Kidney (tissue), 14 donors: ENCODE measurements around the gene MARVELD1. TPM values are rescaled to one million over a fixed set of nuclear protein-coding genes. Genes with fewer than 3 reads are reported as not detected.

Experiments
- DNase-seq, 5 donors: peaks; one replicate each; pipeline ENCODE4 v3.0.0-alpha.2; 2013 to 2020
- FAIRE-seq: peaks from 2 replicates; lab custom pipeline; 2012; peaks lifted over from hg19 to GRCh38; lab: Jason Lieb, UNC
- H3K27ac ChIP-seq, 2 donors: one replicate each; pipeline ENCODE4 v1.7.0; 2013; ENCODE audit warnings: low read depth in 2 of 2, low read length in 2 of 2, inconsistent platforms in 1 of 2
- H3K27me3 ChIP-seq: one replicate; pipeline ENCODE4 v1.7.1; 2013; ENCODE audit warnings: low read length, inconsistent platforms; ENCODE audit not compliant: control insufficient read depth, insufficient read depth
- H3K36me3 ChIP-seq, 3 donors: one replicate each; pipeline versions ENCODE4 v1.7.0 to v1.7.1; 2013; ENCODE audit warnings: low read length in 3 of 3, control low read depth in 1 of 3, inconsistent platforms in 1 of 3; ENCODE audit not compliant: insufficient read depth in 3 of 3, control insufficient read depth in 2 of 3
- H3K4me1 ChIP-seq, 3 donors: one replicate each; pipeline versions ENCODE4 v1.7.0 to v1.7.1; 2013; ENCODE audit warnings: low read length in 3 of 3, inconsistent platforms in 1 of 3, low read depth in 1 of 3; ENCODE audit not compliant: control insufficient read depth in 2 of 3, insufficient read depth in 2 of 3
- H3K4me3 ChIP-seq, 3 donors: one replicate each; pipeline versions ENCODE4 v1.7.0 to v1.8.1; 2013; ENCODE audit warnings: low read length in 3 of 3, control low read depth in 1 of 3, inconsistent platforms in 1 of 3
- H3K9ac ChIP-seq, 3 donors: one replicate each; pipeline versions ENCODE4 v1.7.0 to v1.7.1; 2013; ENCODE audit warnings: low read length in 3 of 3, control low read depth in 1 of 3, inconsistent platforms in 1 of 3
- H3K9me3 ChIP-seq, 3 donors: one replicate each; pipeline versions ENCODE4 v1.7.0 to v1.7.1; 2013; ENCODE audit warnings: low read length in 3 of 3, control low read depth in 1 of 3, inconsistent platforms in 1 of 3; ENCODE audit not compliant: control insufficient read depth in 2 of 3, insufficient read depth in 1 of 3
- CTCF ChIP-seq: IDR thresholded peaks from 3 replicates; pipeline ENCODE4 v1.5.1; 2012; ENCODE audit warnings: mild to moderate bottlenecking, moderate library complexity, borderline replicate concordance; ENCODE audit not compliant: insufficient read depth; ENCODE audit errors: extremely low read depth
- intact Hi-C: fragments of 100-400 bp; cut with DNase I; formaldehyde crosslinking; loops from one replicate; pipeline ENCODE4 v1.11.1; 2022
- polyA plus RNA-seq: library from polyadenylated mRNA; stranded (reverse); fragments of 350-450 nt; fragmentation: Illumina TruSeq; extraction: RNeasy Lipid Tissue Mini Kit (QIAGEN cat#74804); gene quantifications from one replicate; pipeline ENCODE4 v1.2.3, GENCODE V29; 2014; ENCODE audit warnings: low read depth, low replicate concordance; ENCODE audit not compliant: insufficient read depth
- total RNA-seq: library from RNA; stranded (reverse); fragmentation: NEBNext Ultra II Directional; extraction: Animal tissue kit (Norgen Biotek cat#: 25700); gene quantifications from one replicate; pipeline ENCODE4 v1.2.1, GENCODE V29; 2021
- donor health status: control.
- donor health status: control.
- donor health status: control.
- donor health status: control.
- donor health status: control.
- donor health status: DM: yes; HTN: yes; CAD: no.
- donor health status: Normal renal cell carcinoma (clear cell type).

The MARVELD1 gene
- total and polyA plus RNA-seq, 2 donors from 2014 or later, result 8.3 to 43.2 TPM

GRCh38 chr10:97755718-97756117, 42.2 kb downstream of the MARVELD1 start:
- Histone ChIP-seq H3K9ac (no peak overlapping the region), H3K27me3 (no peaks in the 10 kb centered on the region), H3K9me3 (no peaks in the 10 kb centered on the region), H3K4me3 (no peak overlapping the region), H3K4me1 (no peaks in the 10 kb centered on the region), H3K27ac (no peak overlapping the region), H3K36me3 (peaks cover 3 to 74% (median 38%) of the 10 kb centered on the region in 3 donors)
- DNase-seq (peak in 1 of 5 donors; percentile 41), FAIRE-seq (no peak)
- intact Hi-C loops, result no loop called here
- no peak for TF ChIP-seq CTCF

DNA sequence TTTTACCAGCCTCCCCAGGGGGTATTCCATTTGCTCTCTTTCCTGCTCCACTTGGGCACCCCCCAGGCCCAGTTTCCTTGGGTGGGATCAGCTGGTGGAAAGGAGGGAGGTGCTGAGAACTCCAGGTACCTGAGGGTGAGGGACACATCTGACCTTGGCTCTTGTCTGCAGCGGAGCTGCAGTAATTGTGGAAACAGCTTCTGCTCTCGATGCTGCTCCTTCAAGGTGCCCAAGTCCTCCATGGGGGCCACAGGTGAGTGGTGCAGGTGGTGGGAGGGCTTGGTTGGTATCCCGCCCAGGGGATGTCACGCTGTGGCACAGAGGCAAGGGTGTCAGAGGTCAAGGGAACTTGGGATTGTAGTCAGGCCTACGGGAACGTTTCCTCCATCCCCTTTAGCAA, 43.9 kb downstream of the MARVELD1 start:
- intact Hi-C loops, result no loop called here
- TF ChIP-seq CTCF, result no peak
- Histone ChIP-seq H3K36me3 (peaks cover 3 to 56% (median 25%) of the 10 kb centered on the region in 3 donors), H3K27ac (no peak overlapping the region), H3K4me1 (no peaks in the 10 kb centered on the region), H3K27me3 (no peaks in the 10 kb centered on the region), H3K9ac (no peak overlapping the region), H3K4me3 (no peak overlapping the region), H3K9me3 (no peaks in the 10 kb centered on the region)
- DNase-seq (peak in 1 of 5 donors; percentile 33), FAIRE-seq (no peak)

DNA sequence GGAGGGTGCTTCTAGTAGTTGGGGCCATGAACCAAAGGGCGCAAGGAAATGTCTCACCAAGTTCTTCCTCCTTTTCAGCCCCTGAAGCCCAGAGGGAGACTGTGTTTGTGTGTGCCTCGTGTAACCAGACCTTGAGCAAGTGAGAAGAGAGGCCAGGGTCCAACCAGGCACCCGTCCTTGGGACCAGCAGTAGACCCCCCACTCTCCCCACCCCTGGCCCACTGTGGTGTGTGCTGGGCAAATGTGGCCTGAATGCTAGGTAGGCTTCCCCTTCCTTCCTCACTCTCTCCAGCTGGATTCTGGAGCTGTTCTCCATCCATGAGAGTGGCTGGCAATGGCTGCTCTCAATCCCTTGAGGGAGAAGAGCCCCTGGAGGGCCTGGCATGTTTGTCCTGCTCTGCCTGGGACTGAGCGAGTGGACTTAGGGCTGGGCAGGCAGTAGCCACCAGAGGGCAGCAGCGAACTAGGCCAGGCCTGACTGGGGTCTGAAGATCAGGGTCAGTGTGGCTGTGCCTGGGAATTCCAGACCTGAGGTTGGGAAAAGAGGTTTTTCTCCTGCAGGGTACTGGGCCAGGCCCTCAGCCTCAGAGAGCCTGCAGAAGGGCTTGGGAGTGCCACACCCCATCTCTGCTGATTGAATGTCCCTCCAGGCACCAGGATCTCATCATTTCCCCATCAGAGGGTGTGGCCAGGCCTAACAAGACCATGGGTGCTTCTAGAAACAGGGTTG, 45.8 kb downstream of the MARVELD1 start:
- FAIRE-seq (no peak), DNase-seq (peak in 4 of 5 donors; percentile 77 to 85 (median 78))
- Histone ChIP-seq H3K9me3 (no peaks in the 10 kb centered on the region), H3K36me3 (peaks cover 3 to 39% (median 17%) of the 10 kb centered on the region in 3 donors), H3K27me3 (no peaks in the 10 kb centered on the region), H3K9ac (no peak overlapping the region), H3K4me3 (no peak overlapping the region), H3K4me1 (no peaks in the 10 kb centered on the region), H3K27ac (no peak overlapping the region)
- intact Hi-C loops, result no loop called here
- TF ChIP-seq CTCF, result peak; percentile 76
